T-helper 17 cell (primary cell): ENCODE measurements around the gene ZNF775. TPM values are rescaled to one million over a fixed set of nuclear protein-coding genes. Genes with fewer than 3 reads are reported as not detected.

Experiments
- ATAC-seq: fragments of 150-1000 bp; cut with Tn5 transposase; 2 replicates; pipeline ENCODE4 v1.10.0; 2021; ENCODE audit warnings: mild to moderate bottlenecking, moderate library complexity
- DNase-seq, 3 donors: peaks; one replicate each; pipeline versions ENCODE4 v3.0.0 to v3.0.0-alpha.2; 2020 to 2021
- H3K9me3 ChIP-seq: one replicate; pipeline ENCODE4 v1.7.0; 2013; ENCODE audit warnings: low read length, mild to moderate bottlenecking; ENCODE audit not compliant: control insufficient read depth, poor library complexity, severe bottlenecking
- H3K27ac Mint-ChIP-seq: one replicate; pipeline ENCODE4 v1.8.0; 2022; ENCODE audit warnings: mild to moderate bottlenecking, moderate library complexity, mixed read lengths
- H3K27me3 Mint-ChIP-seq: one replicate; pipeline ENCODE4 v1.8.0; 2022; ENCODE audit warnings: mixed read lengths
- H3K36me3 Mint-ChIP-seq: one replicate; pipeline ENCODE4 v1.8.0; 2022; ENCODE audit warnings: low read depth, mixed read lengths
- H3K4me1 Mint-ChIP-seq: one replicate; pipeline ENCODE4 v1.8.0; 2022; ENCODE audit warnings: mild to moderate bottlenecking, mixed read lengths
- H3K4me3 Mint-ChIP-seq: one replicate; pipeline ENCODE4 v1.8.0; 2022; ENCODE audit warnings: mild to moderate bottlenecking, moderate library complexity, mixed read lengths
- total RNA-seq, 4 donors: library from RNA in 2 of 4; stranded (reverse) in 2 of 4; gene quantifications; one replicate each; pipeline ENCODE4 v1.2.3 and lab custom pipeline; 2022 to 2026

ZNF775 gene
- total RNA-seq, 2 donors from 2014 or later, result 1.4 to 2.1 TPM

- Mint-ChIP-seq H3K4me1 (peaks cover 17% of the 10 kb centered on the region), H3K36me3 (peaks cover 3% of the 10 kb centered on the region), H3K27me3 (no peaks in the 10 kb centered on the region), H3K4me3 (peak overlapping the region; percentile 19), H3K27ac (peak overlapping the region; percentile 62)
- DNase-seq, result no peak
- no peaks in the 10 kb centered on the region for H3K9me3 ChIP-seq
- ATAC-seq, result peak; percentile 22
These were observed 21.2 kb upstream of the ZNF775 start for GRCh38 chr7:150357771-150358427.

DNA sequence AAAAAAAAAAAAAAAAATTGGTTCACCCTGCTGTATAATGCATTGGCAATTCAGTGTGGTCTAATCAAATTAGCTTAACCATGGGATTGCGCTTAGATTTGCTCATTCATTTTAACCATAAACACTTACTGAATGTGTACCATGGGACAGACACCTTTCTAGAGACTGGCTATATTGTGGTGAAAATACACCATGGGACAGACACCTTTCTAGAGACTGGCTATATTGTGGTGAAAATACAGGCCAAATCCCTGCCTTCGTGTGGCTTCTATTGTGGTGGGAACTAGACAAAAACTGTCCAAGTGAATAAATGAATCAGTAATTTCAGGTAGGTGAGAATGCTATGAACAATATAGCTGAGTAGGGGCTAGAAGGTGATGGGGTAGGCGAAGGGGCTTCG, 20.7 kb upstream of the ZNF775 start:
- no peaks in the 10 kb centered on the region for H3K9me3 ChIP-seq
- Mint-ChIP-seq H3K4me3 (no peak overlapping the region), H3K4me1 (peaks cover 17% of the 10 kb centered on the region), H3K27me3 (no peaks in the 10 kb centered on the region), H3K36me3 (peaks cover 3% of the 10 kb centered on the region), H3K27ac (no peak overlapping the region)
- no peak for ATAC-seq
- DNase-seq, result no peak

- Mint-ChIP-seq H3K27ac (no peak overlapping the region), H3K4me3 (no peak overlapping the region), H3K36me3 (peaks cover 3% of the 10 kb centered on the region), H3K4me1 (peaks cover 20% of the 10 kb centered on the region), H3K27me3 (no peaks in the 10 kb centered on the region)
- DNase-seq (no peak), ATAC-seq (no peak)
- H3K9me3 ChIP-seq, result no peaks in the 10 kb centered on the region
These were observed 20.0 kb upstream of the ZNF775 start for GRCh38 chr7:150358988-150359621.

DNA sequence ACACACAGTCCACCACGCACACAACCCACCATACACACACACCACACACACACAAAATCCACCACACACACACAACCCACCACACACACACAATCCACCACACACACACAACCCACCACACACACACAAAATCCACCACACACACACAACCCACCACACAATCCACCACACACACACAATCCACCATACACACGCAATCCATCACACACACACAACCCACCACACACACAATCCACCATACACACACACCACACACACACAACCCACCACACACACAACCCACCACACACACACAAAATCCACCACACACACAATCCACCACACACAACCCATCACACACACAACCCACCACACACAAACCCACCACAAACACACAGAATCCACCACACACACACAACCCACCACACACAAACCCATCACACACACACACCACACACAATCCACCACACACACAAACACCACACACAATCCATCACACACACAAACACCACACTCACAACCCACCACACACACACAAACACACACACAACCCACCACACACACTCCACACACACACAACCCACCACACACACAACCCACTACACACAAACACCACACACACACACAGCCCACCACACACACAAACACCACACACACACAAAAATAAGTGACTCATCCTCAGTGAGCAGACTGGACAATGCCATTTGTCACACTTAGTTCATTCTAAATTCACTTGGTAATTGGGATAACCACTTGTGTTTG, 19.3 kb upstream of the ZNF775 start:
- no peaks in the 10 kb centered on the region for H3K9me3 ChIP-seq
- Mint-ChIP-seq H3K36me3 (peaks cover 3% of the 10 kb centered on the region), H3K27ac (peak overlapping the region; percentile 77), H3K27me3 (no peaks in the 10 kb centered on the region), H3K4me1 (peaks cover 20% of the 10 kb centered on the region), H3K4me3 (peak overlapping the region; percentile 19)
- ATAC-seq (no peak), DNase-seq (no peak)

DNA sequence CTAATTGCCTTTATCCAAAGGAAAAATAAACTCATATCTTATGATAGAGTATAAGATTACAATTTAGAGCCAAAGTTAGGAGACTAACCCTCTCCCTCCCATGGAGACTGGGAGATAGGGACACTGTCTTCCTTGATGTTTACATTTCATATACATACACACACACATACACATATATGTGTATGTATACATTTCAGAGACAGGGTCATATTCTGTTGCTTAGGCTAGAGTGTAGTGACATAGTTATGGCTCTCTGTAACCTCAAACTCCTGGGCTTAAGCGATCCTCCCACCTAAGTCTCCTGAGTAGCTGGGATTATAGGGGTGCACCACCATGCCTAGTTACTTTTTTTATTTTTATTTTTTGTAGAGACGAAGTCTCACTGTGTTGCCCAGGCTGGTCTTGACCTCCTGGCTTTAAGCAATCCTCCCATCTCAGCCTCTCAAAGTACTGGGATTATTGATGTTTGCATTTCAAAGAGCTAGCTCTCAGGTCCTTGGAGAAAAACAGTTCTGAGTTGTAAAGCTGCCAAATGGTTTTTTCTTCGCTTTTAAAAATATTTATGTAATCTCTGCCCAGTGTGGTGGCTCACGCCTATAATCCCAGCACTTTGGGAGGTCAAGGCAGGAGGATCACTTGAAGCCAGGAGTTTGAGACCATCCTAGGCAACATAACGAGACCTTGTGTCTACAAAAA, 18.6 kb upstream of the ZNF775 start:
- peaks cover 20% of the 10 kb centered on the region for H3K4me1 Mint-ChIP-seq
- no peak for DNase-seq

GRCh38 chr7:150361402-150361801, 17.7 kb upstream of the ZNF775 start:
- Mint-ChIP-seq H3K27me3 (no peaks in the 10 kb centered on the region), H3K36me3 (peaks cover 3% of the 10 kb centered on the region), H3K4me1 (peaks cover 20% of the 10 kb centered on the region), H3K27ac (no peak overlapping the region), H3K4me3 (no peak overlapping the region)
- ATAC-seq, result no peak
- DNase-seq, result no peak
- no peaks in the 10 kb centered on the region for H3K9me3 ChIP-seq

More for the DNA sequence above, 18.6 kb upstream of the ZNF775 start:
- no peaks in the 10 kb centered on the region for H3K9me3 ChIP-seq
- peak overlapping the region; percentile 77 for H3K27ac Mint-ChIP-seq
- H3K27me3 Mint-ChIP-seq, result no peaks in the 10 kb centered on the region
- ATAC-seq, result no peak
- H3K4me3 Mint-ChIP-seq, result no peak overlapping the region
- H3K36me3 Mint-ChIP-seq, result peaks cover 3% of the 10 kb centered on the region

DNA sequence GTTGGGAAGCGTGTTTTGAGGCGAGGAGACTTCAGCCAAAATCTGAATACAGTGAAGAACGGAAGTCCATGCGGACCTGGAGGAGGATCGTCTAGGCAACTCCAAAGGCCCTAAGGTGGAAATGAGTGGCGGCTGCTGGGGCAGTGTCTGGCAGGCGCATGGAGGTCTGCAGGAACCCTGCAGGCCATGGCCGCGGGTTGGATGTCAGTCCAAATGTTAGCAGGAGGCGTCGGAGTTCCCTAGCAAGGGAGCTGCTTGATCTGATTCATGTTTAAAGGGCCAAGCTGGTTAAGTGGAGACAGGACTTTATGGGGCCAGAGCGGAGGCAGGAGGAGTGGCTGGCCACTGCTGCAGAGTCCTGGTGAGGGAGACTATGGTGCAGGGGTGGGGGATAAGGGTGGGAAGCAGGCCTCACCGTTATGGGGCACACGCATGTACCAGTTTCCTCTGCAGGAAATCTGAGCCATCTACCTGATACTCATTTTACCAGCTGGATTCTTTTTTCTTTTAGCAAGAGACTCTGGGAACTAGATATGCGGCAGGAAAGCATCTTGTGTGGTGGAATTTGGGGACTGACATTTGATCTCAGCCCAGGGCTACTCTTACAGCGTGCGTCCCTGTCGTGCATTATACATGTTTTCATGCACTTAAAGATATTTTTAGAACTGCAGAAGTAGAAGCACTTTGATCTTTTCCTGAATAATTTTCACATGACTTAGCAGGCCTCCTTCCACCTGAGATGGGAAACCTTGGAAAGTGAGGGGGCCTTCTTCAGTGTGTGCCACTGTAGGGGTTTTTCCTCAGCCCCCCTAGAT, 17.1 kb upstream of the ZNF775 start:
- Mint-ChIP-seq H3K27me3 (no peaks in the 10 kb centered on the region), H3K27ac (no peak overlapping the region), H3K4me1 (peaks cover 20% of the 10 kb centered on the region), H3K36me3 (peaks cover 3% of the 10 kb centered on the region), H3K4me3 (no peak overlapping the region)
- ATAC-seq, result no peak
- H3K9me3 ChIP-seq, result no peaks in the 10 kb centered on the region
- no peak for DNase-seq

DNA sequence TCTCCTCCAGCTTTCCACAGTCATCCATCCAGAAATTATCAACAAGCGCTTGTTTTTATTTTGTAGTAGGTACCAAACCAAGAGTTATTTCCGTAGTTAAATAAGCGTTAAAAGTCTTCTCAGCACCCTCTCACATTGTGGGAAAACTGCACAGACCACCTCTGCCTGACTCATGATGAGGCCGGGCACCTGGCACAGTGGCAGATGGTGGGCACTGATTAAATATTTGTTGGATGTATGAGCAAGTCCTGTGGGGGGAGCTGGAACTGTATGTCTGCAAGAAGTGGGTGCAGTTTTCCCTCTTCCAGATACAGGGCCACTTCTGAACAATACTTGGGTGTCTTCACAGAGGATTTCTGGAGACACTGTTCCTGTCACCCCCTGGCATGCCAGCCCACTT, 15.8 kb upstream of the ZNF775 start:
- Mint-ChIP-seq H3K4me1 (peaks cover 15% of the 10 kb centered on the region), H3K4me3 (no peak overlapping the region), H3K27ac (peak overlapping the region; percentile 37), H3K27me3 (no peaks in the 10 kb centered on the region), H3K36me3 (peaks cover 3% of the 10 kb centered on the region)
- ATAC-seq (no peak), DNase-seq (no peak)
- H3K9me3 ChIP-seq, result no peaks in the 10 kb centered on the region

DNA sequence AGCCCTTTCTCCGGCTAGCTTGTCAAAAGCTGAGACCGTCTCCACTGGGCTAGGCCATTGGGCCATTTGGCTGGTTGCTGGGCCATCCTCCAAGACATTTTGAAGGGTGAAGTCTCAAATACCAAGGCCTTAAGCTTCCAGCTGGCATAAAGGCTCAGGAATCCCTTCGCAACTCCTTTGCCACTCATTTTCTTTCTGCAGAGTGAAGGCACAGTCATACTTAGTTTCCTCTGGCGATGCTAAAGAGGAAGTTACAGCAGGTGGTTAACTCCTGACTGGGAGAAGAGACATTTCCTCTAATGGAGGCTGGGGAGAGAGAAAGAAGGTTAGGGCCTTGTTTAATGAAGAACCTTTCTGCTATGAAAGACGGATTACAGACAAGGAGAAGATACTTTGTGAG, 15.3 kb upstream of the ZNF775 start:
- Mint-ChIP-seq H3K4me1 (peaks cover 15% of the 10 kb centered on the region), H3K4me3 (no peak overlapping the region), H3K27me3 (no peaks in the 10 kb centered on the region), H3K36me3 (peaks cover 3% of the 10 kb centered on the region), H3K27ac (peak overlapping the region; percentile 37)
- no peak for ATAC-seq
- no peaks in the 10 kb centered on the region for H3K9me3 ChIP-seq
- DNase-seq, result no peak

- H3K4me3 Mint-ChIP-seq, result no peak overlapping the region
- no peaks in the 10 kb centered on the region for H3K9me3 ChIP-seq
- ATAC-seq (no peak), DNase-seq (no peak)
- H3K27me3 Mint-ChIP-seq, result no peaks in the 10 kb centered on the region
- peaks cover 12% of the 10 kb centered on the region for H3K4me1 Mint-ChIP-seq
- no peak overlapping the region for H3K27ac Mint-ChIP-seq
- no peaks in the 10 kb centered on the region for H3K36me3 Mint-ChIP-seq
These were observed 13.9 kb upstream of the ZNF775 start for GRCh38 chr7:150365194-150365593.

- H3K9me3 ChIP-seq, result no peaks in the 10 kb centered on the region
- no peaks in the 10 kb centered on the region for H3K36me3 Mint-ChIP-seq
- no peak for DNase-seq
- H3K27ac Mint-ChIP-seq, result peak overlapping the region; percentile 90
- H3K27me3 Mint-ChIP-seq, result no peaks in the 10 kb centered on the region
- peaks cover 18% of the 10 kb centered on the region for H3K4me1 Mint-ChIP-seq
- ATAC-seq, result no peak
- no peak overlapping the region for H3K4me3 Mint-ChIP-seq
These were observed 13.3 kb upstream of the ZNF775 start for GRCh38 chr7:150365673-150366398.

DNA sequence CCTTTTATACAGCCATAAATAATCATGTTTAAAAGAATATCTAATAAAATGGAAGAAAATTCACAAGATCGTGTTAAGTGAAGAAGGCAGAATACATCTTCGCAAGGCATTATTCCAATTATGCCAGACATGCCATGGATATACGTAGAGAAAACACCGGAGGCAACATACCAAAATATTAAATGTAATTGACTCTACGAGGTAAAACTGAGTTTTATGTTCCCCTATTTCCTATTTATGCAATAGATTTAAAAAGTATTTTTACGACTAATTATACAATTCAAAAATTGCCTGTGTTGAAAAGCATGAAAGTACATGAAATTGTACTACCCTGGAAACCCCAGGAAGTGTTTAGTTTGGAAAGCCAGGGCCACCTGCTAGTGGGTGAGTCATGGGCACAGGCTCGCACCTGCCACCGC, 11.4 kb upstream of the ZNF775 start:
- peaks cover 19% of the 10 kb centered on the region for H3K4me1 Mint-ChIP-seq
- ATAC-seq (peak; percentile 58), DNase-seq (no peak)
- H3K9me3 ChIP-seq, result no peaks in the 10 kb centered on the region
- peak overlapping the region; percentile 90 for H3K27ac Mint-ChIP-seq
- H3K4me3 Mint-ChIP-seq, result peak overlapping the region; percentile 97
- H3K36me3 Mint-ChIP-seq, result no peaks in the 10 kb centered on the region
- no peaks in the 10 kb centered on the region for H3K27me3 Mint-ChIP-seq
